ENCODE results near the gene ORMDL2.
"Not testable (repeated sequence)": the region's sequence is repeated elsewhere in the genome, so short reads cannot be mapped to it uniquely, and the experiment has no call there.

Gene ORMDL2

DNA sequence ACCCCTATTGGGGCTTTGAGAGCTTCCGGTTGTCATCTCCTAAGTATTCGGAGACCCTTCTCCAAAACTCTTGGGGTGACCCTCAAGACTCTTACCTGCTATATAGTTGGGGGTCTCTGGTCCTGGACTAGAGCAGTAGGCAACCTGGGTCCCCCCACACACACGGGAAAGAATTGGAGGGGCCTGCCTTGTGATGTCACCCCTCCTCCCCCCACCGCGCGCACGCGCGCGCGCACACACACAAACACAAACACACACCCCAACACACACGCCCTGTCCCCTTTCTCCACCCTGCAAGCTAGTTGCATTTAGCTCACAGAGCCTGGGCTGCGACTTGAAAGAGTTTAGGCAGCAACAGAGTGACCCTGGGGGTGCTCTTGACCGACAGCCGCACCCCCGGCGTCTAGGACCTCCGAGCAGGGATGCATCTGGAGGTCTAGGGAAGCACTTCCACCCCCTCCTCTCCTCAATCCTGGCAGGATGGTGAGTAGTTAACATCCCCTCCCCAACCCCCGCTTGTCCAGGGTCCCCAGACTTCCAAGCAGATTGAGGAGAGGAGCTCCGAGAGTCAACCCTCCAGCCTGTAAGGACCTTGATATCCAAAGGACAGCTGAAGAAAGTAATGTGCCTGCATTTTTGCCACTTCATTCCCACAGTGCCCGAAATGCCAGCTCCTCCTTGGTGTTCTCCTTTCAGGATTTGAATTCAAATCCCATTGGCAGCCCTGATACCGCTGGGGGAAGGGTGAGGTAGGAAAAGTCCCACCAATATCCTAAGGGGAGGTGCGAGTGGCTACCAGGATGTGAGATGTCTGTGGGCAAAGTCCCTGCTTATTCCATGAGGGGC lies 13.0 kb downstream of the ORMDL2 start:
- TF ChIP-seq, protein P1, sequence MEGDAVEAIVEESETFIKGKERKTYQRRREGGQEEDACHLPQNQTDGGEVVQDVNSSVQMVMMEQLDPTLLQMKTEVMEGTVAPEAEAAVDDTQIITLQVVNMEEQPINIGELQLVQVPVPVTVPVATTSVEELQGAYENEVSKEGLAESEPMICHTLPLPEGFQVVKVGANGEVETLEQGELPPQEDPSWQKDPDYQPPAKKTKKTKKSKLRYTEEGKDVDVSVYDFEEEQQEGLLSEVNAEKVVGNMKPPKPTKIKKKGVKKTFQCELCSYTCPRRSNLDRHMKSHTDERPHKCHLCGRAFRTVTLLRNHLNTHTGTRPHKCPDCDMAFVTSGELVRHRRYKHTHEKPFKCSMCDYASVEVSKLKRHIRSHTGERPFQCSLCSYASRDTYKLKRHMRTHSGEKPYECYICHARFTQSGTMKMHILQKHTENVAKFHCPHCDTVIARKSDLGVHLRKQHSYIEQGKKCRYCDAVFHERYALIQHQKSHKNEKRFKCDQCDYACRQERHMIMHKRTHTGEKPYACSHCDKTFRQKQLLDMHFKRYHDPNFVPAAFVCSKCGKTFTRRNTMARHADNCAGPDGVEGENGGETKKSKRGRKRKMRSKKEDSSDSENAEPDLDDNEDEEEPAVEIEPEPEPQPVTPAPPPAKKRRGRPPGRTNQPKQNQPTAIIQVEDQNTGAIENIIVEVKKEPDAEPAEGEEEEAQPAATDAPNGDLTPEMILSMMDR (IDR thresholded peaks at IDR 0.05; ENCODE audit: extremely low read depth, insufficient read depth, missing control alignments), result no peak
- in situ Hi-C loops (cut with MboI; ENCODE audit: low pct_unique_long_range_greater_than_20kb, low sequenced_read_pairs, unreplicated experiment), result no loop called here
- DNase-seq (ENCODE audit: low spot score), result peak; percentile 69

DNA sequence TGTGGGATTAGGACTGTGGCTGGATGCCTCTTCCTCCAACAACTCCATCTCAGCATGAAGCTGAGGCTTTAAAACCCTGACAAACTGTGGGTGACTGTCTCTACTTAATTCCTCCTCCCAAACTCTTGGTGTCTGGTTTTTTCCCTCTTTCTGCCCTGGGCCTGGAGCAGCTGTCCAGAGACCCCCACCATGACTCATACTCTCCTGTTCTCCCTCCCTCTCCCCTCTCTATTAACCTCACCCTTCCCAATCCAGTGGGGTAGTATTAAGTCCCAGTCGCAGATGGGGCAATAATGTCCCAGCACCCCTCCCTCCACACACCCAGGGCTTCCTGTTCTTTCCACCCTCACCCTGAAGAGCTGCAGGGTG lies 13.6 kb downstream of the ORMDL2 start:
- DNase-seq (ENCODE audit: low spot score), result no peak
- in situ Hi-C loops (cut with MboI; ENCODE audit: low pct_unique_long_range_greater_than_20kb, low sequenced_read_pairs, unreplicated experiment), result no loop called here
- TF ChIP-seq, protein P1 (IDR thresholded peaks at IDR 0.05; ENCODE audit: extremely low read depth, insufficient read depth, missing control alignments), result no peak

DNA sequence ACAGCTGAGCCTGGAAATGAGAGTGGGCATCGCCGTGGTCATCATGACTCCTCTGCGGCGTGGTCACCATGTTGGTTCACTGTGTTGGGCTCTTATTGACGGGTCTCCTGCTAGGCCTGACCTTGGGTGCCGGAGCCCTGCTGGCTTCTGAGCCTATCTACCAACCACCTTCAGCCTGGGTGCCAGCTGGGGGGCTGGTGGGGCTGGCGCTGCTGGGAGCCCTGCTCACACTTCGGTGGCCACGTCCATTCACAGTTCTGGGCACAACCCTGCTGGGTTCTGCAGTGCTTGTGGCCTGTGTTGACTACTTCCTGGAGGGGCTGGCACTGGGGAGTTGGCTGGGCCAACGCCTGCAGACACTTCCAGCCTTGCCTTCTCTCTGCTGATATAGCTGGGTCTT lies 15.2 kb downstream of the ORMDL2 start:
- in situ Hi-C loops (cut with MboI; ENCODE audit: low pct_unique_long_range_greater_than_20kb, low sequenced_read_pairs, unreplicated experiment), result no loop called here

DNA sequence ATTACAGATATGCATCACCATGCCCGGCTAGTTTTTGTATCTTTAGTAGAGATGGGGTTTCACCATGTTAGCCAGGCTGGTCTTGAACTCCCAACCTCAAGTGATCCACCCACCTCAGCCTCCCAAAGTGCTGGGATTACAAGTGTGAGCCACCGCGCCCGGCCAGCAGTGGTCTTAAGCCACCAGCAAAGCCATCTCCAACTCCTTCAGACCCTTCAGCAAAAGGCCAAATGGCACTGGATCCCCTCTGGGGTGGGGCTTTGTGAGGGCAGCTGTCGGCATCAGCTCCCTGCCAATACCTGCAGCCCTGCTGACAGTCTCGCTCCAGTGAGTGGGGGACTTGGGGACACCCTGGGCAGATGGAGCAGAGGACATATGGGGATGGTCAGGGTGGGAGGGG lies 16.6 kb downstream of the ORMDL2 start:
- in situ Hi-C loops (cut with MboI; ENCODE audit: low pct_unique_long_range_greater_than_20kb, low sequenced_read_pairs, unreplicated experiment), result not testable (repeated sequence)

More for the DNA sequence above, 15.2 kb downstream of the ORMDL2 start:
- TF ChIP-seq, protein P1 (IDR thresholded peaks at IDR 0.05; ENCODE audit: extremely low read depth, insufficient read depth, missing control alignments), result no peak
- no peak for DNase-seq (ENCODE audit: low spot score)

DNA sequence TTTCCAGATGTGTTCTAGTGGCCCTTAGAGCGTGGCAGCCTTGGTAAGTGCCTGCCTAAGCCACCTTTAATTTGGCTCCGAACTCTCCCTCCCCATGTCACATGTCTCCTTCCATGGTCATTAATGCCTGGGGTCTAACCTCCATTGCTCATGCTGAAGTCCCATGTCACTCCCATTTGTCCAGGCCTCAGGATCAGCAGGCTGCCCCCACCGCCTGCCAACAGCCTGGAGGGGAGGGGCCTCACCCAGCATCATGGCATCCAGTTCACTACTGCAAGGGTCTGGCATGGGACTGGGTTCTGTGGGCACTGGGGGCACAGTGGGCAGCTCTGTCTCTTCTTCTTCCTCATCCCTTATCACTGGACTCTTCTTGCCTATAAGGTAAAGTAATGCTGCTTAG lies 20.5 kb downstream of the ORMDL2 start:
- TF ChIP-seq, protein P1 (IDR thresholded peaks at IDR 0.05; ENCODE audit: extremely low read depth, insufficient read depth, missing control alignments), result no peak
- DNase-seq (ENCODE audit: low spot score), result no peak
- in situ Hi-C loops (cut with MboI; ENCODE audit: low pct_unique_long_range_greater_than_20kb, low sequenced_read_pairs, unreplicated experiment), result no loop called here

More for the DNA sequence above, 16.6 kb downstream of the ORMDL2 start:
- DNase-seq (ENCODE audit: low spot score), result not testable (repeated sequence)

DNA sequence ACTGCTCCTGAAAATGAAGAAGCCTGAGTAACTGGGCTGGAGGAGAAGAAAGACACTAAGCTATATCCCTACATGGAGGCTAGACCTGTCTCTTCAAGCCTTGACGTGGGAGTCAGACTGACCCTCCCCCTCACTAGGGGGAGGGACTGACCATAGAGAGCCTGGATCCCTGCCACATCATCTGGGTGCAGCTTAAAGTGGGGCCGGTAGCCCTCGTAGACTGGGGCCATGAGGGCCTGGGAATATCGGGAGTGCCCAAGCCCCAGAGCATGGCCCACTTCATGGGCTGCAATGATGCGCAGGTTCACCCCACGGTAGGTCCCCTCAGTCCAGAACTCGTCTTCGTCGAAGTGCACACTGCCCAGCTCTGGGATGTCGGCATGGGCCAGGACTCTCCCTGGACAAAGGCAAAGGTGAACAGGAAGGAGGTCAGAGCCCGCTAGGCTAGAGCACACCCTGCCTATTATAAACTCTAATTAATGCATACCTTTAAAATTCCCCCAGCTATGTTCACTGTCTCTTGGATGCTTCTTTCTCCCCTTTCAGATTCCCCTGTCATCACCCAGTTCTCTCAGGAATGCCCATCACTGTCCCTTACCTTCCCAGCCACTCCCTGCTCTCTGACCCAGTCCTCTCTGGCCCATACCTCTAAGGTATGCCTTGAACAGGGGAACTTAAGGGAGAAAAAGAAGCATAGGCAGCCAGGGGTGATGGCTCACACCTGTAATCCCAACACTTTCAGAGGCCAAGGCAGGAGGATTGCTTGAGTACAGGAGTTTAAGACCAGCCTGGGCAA lies 21.7 kb downstream of the ORMDL2 start:
- TF ChIP-seq, protein P1 (IDR thresholded peaks at IDR 0.05; ENCODE audit: extremely low read depth, insufficient read depth, missing control alignments), result no peak
- no peak for DNase-seq (ENCODE audit: low spot score)
- in situ Hi-C loops (cut with MboI; ENCODE audit: low pct_unique_long_range_greater_than_20kb, low sequenced_read_pairs, unreplicated experiment), result no loop called here

All from GM13977 (cell line).